Stomach (tissue), 9 donors: ENCODE results near the gene SSTR3. TPM values are rescaled to one million over a fixed set of nuclear protein-coding genes. Genes with fewer than 3 reads are reported as not detected.

Experiments
- DNase-seq, 2 donors: peaks; one replicate each; pipeline versions ENCODE4 v3.0.0 to v3.0.0-alpha.2; 2013 to 2019
- H3K27ac ChIP-seq, 5 donors: fragments of 200-600 bp in 4 of 5; sonication (generic) in 4 of 5; one replicate each; pipeline ENCODE4 v1.5.1; 2013 to 2019; ENCODE audit warnings: mild to moderate bottlenecking in 1 of 5, moderate library complexity in 1 of 5
- H3K27me3 ChIP-seq, 3 donors: fragments of 200-600 bp; sonication (generic); one replicate each; pipeline ENCODE4 v1.5.1; 2017 to 2019; ENCODE audit warnings: mixed run types in 1 of 3
- H3K36me3 ChIP-seq, 4 donors: fragments of 200-600 bp; sonication (generic); 1 replicate in 3 of 4; 2 replicates in 1 of 4; pipeline ENCODE4 v1.5.1; 2016 to 2019
- H3K4me1 ChIP-seq, 4 donors: fragments of 200-600 bp; sonication (generic); one replicate each; pipeline ENCODE4 v1.5.1; 2016 to 2019
- H3K4me3 ChIP-seq, 4 donors: fragments of 200-600 bp; sonication (generic) in 3 of 4; one replicate each; pipeline ENCODE4 v1.5.1; 2016 to 2019; ENCODE audit warnings: mild to moderate bottlenecking in 1 of 4
- H3K9me3 ChIP-seq, 4 donors: fragments of 200-600 bp; sonication (generic); one replicate each; pipeline ENCODE4 v1.5.1; 2016 to 2019
- CTCF ChIP-seq, 7 experiments: fragments of 450-650 bp in 4 of 7; fragments of 200-600 bp in 3 of 7; sonication (generic) in 3 of 7; IDR thresholded peaks; one replicate each; pipeline ENCODE4 v1.5.1; 2016 to 2019; ENCODE audit warnings: antibody characterized with exemption in 7 of 7, control low read depth in 2 of 7, mild to moderate bottlenecking in 1 of 7
- EP300 ChIP-seq: sonication (generic); formaldehyde crosslinking; IDR thresholded peaks from one replicate; pipeline ENCODE4 v1.6.1; 2017; ENCODE audit warnings: antibody characterized with exemption
- POLR2A ChIP-seq, 4 donors: fragments of 450-650 bp; IDR thresholded peaks; one replicate each; pipeline ENCODE4 v1.6.1; 2016; ENCODE audit warnings: antibody characterized with exemption in 4 of 4, control low read depth in 2 of 4, mild to moderate bottlenecking in 1 of 4, moderate library complexity in 1 of 4
- POLR2AphosphoS5 ChIP-seq, 3 donors: sonication (generic); formaldehyde crosslinking; IDR thresholded peaks; one replicate each; pipeline ENCODE4 v1.6.1; 2016; ENCODE audit warnings: antibody characterized with exemption in 3 of 3
- WGBS, 5 donors: extraction: QIAGEN DNeasy Blood & Tissue Kit in 3 of 5; methylation state at CpG; one replicate each; pipeline versions ENCODE4 v1.1.5 to v1.1.7; 2013 to 2018; 5-methylcytosine and 5-hydroxymethylcytosine counted together
- intact Hi-C: fragments of 100-400 bp; cut with DNase I; formaldehyde crosslinking; loops from one replicate; pipeline ENCODE4 v1.15.1; 2023; ENCODE audit warnings: low total_unique reads
- polyA plus RNA-seq, 3 donors: library from polyadenylated mRNA; stranded (reverse); fragments of 200-250 nt; gene quantifications; one replicate each; pipeline ENCODE4 v1.2.3, GENCODE V29; 2013
- total RNA-seq, 5 donors: library from RNA; depleted of rRNA; stranded (reverse); fragments of >200 nt; gene quantifications; one replicate each; pipeline versions ENCODE4 v1.1.0 to v1.2.3, GENCODE V29; 2014 to 2016
- donor health status: healthy with polysubstance abuse.
- donor health status: Bipolar disorder and iron deficiency.
- donor health status: healthy.

SSTR3 gene
- total and polyA plus RNA-seq, 8 donors = 0.05 to 0.37 (median 0.12) TPM; not detected in 5

- Histone ChIP-seq H3K9me3 (no peaks in the 10 kb centered on the region), H3K27me3 (no peaks in the 10 kb centered on the region), H3K4me1 (peaks cover 25 to 63% (median 47%) of the 10 kb centered on the region in 4 donors), H3K27ac (no peak overlapping the region), H3K4me3 (no peak overlapping the region), H3K36me3 (peaks cover 0 to 15% (median 5%) of the 10 kb centered on the region in 4 donors)
- intact Hi-C loops = no loop called here
- TF ChIP-seq POLR2A (IDR thresholded peaks at IDR 0.05) (no peak), EP300 (no peak), POLR2AphosphoS5 (IDR thresholded peaks at IDR 0.05) (no peak), CTCF (IDR thresholded peaks at IDR 0.05) (no peak)
- DNase-seq = no peak
- 91 to 94% (median 93%) methylated on average over 5 to 12 of the region's 12 CpGs for WGBS, 5 donors
Measured at GRCh38 chr22:37184380-37184755, 27.9 kb downstream of the SSTR3 start.

- intact Hi-C loops = no loop called here
- peaks cover 23 to 63% (median 44%) of the 10 kb centered on the region in 4 donors for H3K4me1 ChIP-seq
- no peaks in the 10 kb centered on the region for H3K9me3 ChIP-seq
- no peak overlapping the region for H3K27ac ChIP-seq
- peaks cover 0 to 15% (median 5%) of the 10 kb centered on the region in 4 donors for H3K36me3 ChIP-seq
- no peak for TF ChIP-seq POLR2AphosphoS5 (IDR thresholded peaks at IDR 0.05)
- TF ChIP-seq CTCF (IDR thresholded peaks at IDR 0.05) = no peak
- H3K4me3 ChIP-seq = no peak overlapping the region
- DNase-seq = peak in 1 of 2 donors; percentile 36
- WGBS, 5 donors = 60 to 83% (median 76%) methylated on average over 13 to 17 of the region's 17 CpGs
- H3K27me3 ChIP-seq = no peaks in the 10 kb centered on the region
Measured at GRCh38 chr22:37183432-37184379, 28.6 kb downstream of the SSTR3 start.

GRCh38 chr22:37182949-37183245 lies 29.4 kb downstream of the SSTR3 start:
- no peak overlapping the region for H3K27ac ChIP-seq
- WGBS, 5 donors = 67 to 96% (median 82%) methylated on average over 2 to 3 of the region's 3 CpGs
- H3K9me3 ChIP-seq = no peaks in the 10 kb centered on the region
- no peaks in the 10 kb centered on the region for H3K27me3 ChIP-seq
- H3K4me3 ChIP-seq = no peak overlapping the region
- DNase-seq = no peak
- H3K4me1 ChIP-seq = peaks cover 23 to 63% (median 44%) of the 10 kb centered on the region in 4 donors
- H3K36me3 ChIP-seq = peaks cover 0 to 15% (median 5%) of the 10 kb centered on the region in 4 donors
- TF ChIP-seq CTCF (IDR thresholded peaks at IDR 0.05) = no peak
- TF ChIP-seq EP300 = no peak
- no peak for TF ChIP-seq POLR2A (IDR thresholded peaks at IDR 0.05)
- TF ChIP-seq POLR2AphosphoS5 (IDR thresholded peaks at IDR 0.05) = no peak
- intact Hi-C loops = no loop called here

DNA sequence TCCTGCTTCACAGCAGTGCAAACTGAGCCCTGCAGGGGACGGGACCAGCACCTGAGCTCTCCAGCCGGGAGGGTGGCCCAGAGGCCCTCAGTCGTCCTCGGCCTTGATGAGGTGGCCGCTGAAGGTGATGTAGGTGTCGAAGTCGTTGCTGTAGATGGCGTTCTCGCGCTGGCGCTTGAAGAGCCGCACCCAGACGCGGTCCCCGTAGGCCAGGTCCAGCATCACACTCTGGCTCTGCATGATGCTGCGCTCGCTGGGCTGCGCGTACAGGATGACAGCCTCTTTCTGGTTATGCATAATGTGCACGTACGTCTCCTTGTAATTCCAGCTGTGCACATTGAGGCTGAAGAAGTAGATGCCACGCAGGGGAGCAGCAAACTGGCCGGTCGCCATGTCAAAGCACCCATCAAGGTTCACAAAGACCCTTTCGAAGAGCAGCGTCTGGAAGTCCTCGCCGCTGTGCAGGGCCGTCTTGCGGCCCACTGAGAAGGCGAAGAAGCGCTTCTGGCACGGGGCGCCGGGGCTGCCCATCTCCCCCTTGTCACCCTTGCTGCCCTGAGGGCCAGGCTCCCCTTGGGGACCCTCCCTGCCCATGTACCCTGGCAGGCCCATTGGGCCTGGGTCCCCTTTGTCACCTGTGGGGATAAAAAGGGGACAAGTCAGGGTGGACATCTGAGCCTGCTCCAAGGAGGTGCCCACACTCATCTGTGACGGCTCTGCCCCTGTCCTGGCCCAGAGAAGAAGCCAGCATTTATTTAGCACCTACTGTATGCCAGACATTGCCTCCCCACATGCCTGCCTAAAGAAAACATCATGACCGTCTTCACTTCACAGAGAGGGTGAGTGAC lies 30.0 kb downstream of the SSTR3 start:
- no peak overlapping the region for H3K4me3 ChIP-seq
- TF ChIP-seq CTCF (IDR thresholded peaks at IDR 0.05) (no peak), POLR2A (IDR thresholded peaks at IDR 0.05) (no peak)
- intact Hi-C loops = no loop called here
- DNase-seq = no peak
- H3K36me3 ChIP-seq = peaks cover 0 to 15% (median 5%) of the 10 kb centered on the region in 4 donors
- WGBS, 5 donors = 83 to 94% (median 85%) methylated on average over 18 to 37 of the region's 37 CpGs
- peaks cover 21 to 63% (median 44%) of the 10 kb centered on the region in 4 donors for H3K4me1 ChIP-seq
- no peak overlapping the region for H3K27ac ChIP-seq
- no peaks in the 10 kb centered on the region for H3K27me3 ChIP-seq
- no peaks in the 10 kb centered on the region for H3K9me3 ChIP-seq
